Measurements from ENCODE around the gene FAM163A.

Gene FAM163A

GRCh38 chr1:179753061-179753460 is 10.0 kb downstream of the FAM163A start:
- no peak for DNase-seq

GRCh38 chr1:179754041-179754624 is 11.0 kb downstream of the FAM163A start:
- DNase-seq = no peak

GRCh38 chr1:179757933-179758332 is 14.8 kb downstream of the FAM163A start:
- no peak for DNase-seq

GRCh38 chr1:179760521-179760920 is 17.4 kb downstream of the FAM163A start:
- no peak for DNase-seq

- no peak for DNase-seq
Observed at GRCh38 chr1:179761296-179761695, 18.2 kb downstream of the FAM163A start.

GRCh38 chr1:179761846-179762640 is 19.0 kb downstream of the FAM163A start:
- no peak for DNase-seq

GRCh38 chr1:179767177-179767581 is 24.1 kb downstream of the FAM163A start:
- DNase-seq = no peak

GRCh38 chr1:179767996-179768395 is 24.9 kb downstream of the FAM163A start:
- no peak for DNase-seq

- DNase-seq = no peak
Observed at GRCh38 chr1:179770887-179771502, 27.9 kb downstream of the FAM163A start.

GRCh38 chr1:179773264-179773663 is 30.2 kb downstream of the FAM163A start:
- DNase-seq = no peak

GRCh38 chr1:179774000-179774399 is 30.9 kb downstream of the FAM163A start:
- DNase-seq = no peak

- no peak for DNase-seq
Observed at GRCh38 chr1:179774566-179774965, 31.5 kb downstream of the FAM163A start.

- no peak for DNase-seq
Observed at GRCh38 chr1:179775009-179775408, 31.9 kb downstream of the FAM163A start.

- no peak for DNase-seq
Observed at GRCh38 chr1:179776831-179777230, 33.7 kb downstream of the FAM163A start.

GRCh38 chr1:179777731-179778130 is 34.6 kb downstream of the FAM163A start:
- DNase-seq = no peak

GRCh38 chr1:179779645-179780272 is 36.7 kb downstream of the FAM163A start:
- no peak for DNase-seq

GRCh38 chr1:179781962-179782361 is 38.9 kb downstream of the FAM163A start:
- no peak for DNase-seq

GRCh38 chr1:179785031-179785431 is 41.9 kb downstream of the FAM163A start:
- DNase-seq = no peak

GRCh38 chr1:179785728-179786127 is 42.6 kb downstream of the FAM163A start:
- no peak for DNase-seq

GRCh38 chr1:179786815-179787685 is 44.0 kb downstream of the FAM163A start:
- DNase-seq = no peak

- no peak for DNase-seq
Observed at GRCh38 chr1:179788259-179788658, 45.2 kb downstream of the FAM163A start.

GRCh38 chr1:179793281-179793680 is 50.2 kb downstream of the FAM163A start:
- no peak for DNase-seq

- DNase-seq = no peak
Observed at GRCh38 chr1:179794146-179794545, 51.1 kb downstream of the FAM163A start.

All from activated CD4-positive, alpha-beta T cell treated with anti-CD3 and anti-CD28 coated beads, Interleukin-2, Interleukin-6, amounts not matched to agents 100 ng/mL and 50 ng/mL, durations not matched to agents 16 hours and 8 hours (primary cell).